DND-41 (cell line): ENCODE results near the gene RAB3B.

ENCODE experiments used
- CTCF ChIP-seq: IDR thresholded peaks from 2 replicates; pipeline ENCODE4 v1.5.1; 2012; ENCODE audit warnings: borderline replicate concordance, low read length, moderate library complexity, mild to moderate bottlenecking; ENCODE audit not compliant: poor library complexity, severe bottlenecking; ENCODE audit errors: extremely low read depth
- EZH2 ChIP-seq: IDR thresholded peaks from 3 replicates; pipeline ENCODE4 v1.6.1; 2012; ENCODE audit warnings: borderline replicate concordance, low read depth, mild to moderate bottlenecking, moderate library complexity, low read length, inconsistent platforms; ENCODE audit not compliant: severe bottlenecking

- TF ChIP-seq CTCF (no peak), EZH2 (no peak)
These were observed 3.8 kb downstream of the RAB3B start for GRCh38 chr1:51986718-51987117.
